Measurements from ENCODE around the gene TSHZ2.
A peak's percentile ranks its signal among the peaks of the same experiment; 100 is the strongest.

TSHZ2 gene

GRCh38 chr20:52972190-52972937 lies at the start of gene TSHZ2:
TSS of gene TSHZ2 (plus strand) at chr20:52972358. CDS start at chr20:52973294, 936 bp downstream.
- peak; percentile 10 for DNase-seq (ENCODE audit: low spot score)

- no peak for DNase-seq (ENCODE audit: low spot score)
Observed at GRCh38 chr20:52922436-52922835, 49.7 kb upstream of the TSHZ2 start.

- no peak for DNase-seq (ENCODE audit: low spot score)
Observed at GRCh38 chr20:52923123-52923937, 48.8 kb upstream of the TSHZ2 start.

GRCh38 chr20:52924411-52925271 lies 47.5 kb upstream of the TSHZ2 start:
- DNase-seq (ENCODE audit: low spot score), result no peak

GRCh38 chr20:52926505-52926904 lies 45.7 kb upstream of the TSHZ2 start:
- no peak for DNase-seq (ENCODE audit: low spot score)

DNA sequence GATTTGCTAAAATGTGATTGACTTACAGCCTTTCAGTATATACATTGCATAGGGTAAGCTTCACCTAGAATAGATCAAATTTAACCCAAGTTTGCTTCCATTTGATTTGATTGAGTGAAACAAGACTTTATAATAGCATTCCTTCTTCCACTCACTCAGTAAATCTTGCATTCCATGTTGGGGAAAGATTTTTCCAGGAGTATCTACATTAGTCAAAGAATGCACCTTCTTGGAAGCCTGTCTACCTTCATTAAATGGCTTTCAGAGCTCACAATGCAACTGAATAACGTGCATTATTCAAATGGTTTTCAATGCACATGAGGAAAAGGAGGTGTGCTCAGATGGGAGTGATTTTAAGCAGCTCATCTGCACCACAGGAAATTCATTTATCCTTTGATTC lies 38.3 kb upstream of the TSHZ2 start:
- no peak for DNase-seq (ENCODE audit: low spot score)

DNA sequence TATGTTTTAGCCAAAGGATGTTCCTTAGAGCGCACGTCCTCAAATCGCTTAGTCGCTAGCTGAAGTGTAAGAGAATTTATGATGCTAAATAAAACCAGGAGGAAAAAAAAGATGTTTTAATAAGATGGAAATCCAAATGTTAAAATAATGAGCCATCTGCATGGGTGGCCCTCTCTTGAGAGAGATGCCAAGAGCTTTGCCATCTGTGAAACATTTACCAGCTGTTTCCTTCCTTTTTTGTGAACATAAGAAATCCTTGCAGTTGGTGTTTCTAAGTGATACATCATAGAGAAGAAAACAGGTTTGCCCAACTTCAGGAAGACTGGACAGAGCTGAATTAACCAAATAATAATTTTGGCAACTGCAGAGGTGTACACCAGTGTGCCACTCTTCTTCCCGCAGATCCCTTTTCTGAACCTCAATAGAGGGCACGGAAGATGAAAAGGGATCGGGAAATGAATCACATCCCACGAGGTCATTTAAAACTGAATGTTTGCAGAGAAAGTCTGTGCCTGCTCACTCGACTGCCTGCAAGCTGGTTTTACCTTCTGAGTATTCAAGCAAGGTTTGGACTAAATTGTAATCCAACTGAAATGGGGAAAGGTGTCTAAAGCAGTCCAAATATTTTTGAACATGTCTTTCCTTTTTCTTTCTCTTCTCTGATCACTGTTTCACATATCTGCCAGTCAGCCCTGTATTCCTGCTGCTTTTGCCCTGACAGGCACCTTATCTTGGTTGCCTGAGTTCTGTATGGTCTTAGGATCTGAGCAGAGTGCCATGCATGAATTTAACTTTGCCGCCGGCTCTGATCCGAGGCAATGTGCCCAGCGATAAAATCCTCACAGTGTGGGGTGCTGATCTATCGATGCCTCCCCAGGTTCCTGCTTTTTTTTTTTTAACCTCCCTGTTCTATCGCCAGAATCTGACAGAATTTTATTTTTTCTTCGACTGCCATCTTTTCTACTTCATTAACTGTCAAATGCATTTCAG lies 35.5 kb upstream of the TSHZ2 start:
- DNase-seq (ENCODE audit: low spot score), result no peak

GRCh38 chr20:52937591-52938100 lies 34.5 kb upstream of the TSHZ2 start:
- no peak for DNase-seq (ENCODE audit: low spot score)

- no peak for DNase-seq (ENCODE audit: low spot score)
Observed at GRCh38 chr20:52939141-52939540, 33.0 kb upstream of the TSHZ2 start.

DNA sequence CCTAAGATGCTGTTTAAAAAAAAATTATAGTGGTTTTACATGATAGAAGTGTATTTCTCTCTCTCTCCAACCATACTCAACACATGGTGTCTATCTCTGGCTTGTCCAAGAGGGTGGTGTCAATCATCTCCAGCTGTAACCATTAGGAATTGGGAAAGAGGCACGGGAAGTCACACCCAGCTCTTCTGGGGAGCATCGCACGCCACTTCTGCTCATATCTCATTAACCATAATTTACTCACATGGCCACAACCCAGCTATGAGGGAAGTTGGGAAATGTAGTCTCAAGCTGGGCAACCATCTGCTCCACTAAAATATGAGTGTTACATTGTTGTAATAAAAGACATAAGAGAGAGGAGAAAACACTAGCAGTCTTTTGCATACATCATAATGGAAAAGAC lies 30.4 kb upstream of the TSHZ2 start:
- no peak for DNase-seq (ENCODE audit: low spot score)

DNA sequence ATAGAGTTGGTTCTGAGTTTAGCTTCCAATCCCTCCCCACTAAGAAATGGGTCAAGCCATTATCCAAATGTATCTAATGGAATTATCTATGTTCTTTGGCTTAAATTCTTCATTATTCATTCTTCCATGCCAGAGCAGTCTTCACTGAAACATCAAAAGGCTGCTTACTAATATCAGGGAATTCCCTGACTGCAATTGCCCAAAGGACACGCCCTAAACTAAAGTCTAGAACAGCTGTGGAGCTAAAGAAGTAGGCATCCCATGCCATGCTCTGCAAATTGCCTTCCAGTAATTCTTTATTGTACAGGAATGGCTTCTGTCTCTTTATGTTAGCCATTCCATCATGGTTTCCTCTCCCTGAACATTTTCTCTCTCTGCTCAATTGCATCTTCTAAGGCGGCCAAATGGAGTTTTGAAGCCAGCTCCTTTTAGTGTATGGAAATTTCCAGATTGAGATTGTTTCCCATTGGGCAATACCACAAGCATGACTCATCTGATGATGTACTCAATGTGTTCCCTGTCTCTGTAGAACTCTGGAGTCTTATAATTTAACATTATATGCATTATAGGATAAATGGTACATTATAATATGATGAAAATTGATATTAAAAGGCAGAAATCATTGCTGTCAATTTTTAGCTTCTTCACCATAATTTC lies 28.8 kb upstream of the TSHZ2 start:
- no peak for DNase-seq (ENCODE audit: low spot score)

DNA sequence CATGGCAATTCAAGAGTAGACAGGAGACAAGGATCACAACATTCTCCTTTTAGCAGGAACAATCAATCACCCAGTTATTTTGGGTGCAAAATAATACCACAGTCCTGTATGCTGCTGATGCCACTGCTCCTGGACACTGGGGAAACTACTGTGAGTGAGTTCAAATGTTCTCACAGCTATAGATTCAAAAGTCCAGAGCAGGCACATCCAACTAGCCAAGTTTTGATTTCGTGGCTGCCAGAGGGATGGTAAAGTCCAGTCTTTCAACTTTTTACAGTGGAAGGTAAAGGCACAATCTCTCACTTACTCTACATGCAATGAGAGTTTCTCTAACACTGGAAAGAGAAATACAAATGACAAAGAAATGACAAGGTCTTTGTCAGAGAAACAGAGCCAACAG lies 26.9 kb upstream of the TSHZ2 start:
- DNase-seq (ENCODE audit: low spot score), result no peak

GRCh38 chr20:52945862-52946522 lies 26.2 kb upstream of the TSHZ2 start:
- DNase-seq (ENCODE audit: low spot score), result no peak

DNA sequence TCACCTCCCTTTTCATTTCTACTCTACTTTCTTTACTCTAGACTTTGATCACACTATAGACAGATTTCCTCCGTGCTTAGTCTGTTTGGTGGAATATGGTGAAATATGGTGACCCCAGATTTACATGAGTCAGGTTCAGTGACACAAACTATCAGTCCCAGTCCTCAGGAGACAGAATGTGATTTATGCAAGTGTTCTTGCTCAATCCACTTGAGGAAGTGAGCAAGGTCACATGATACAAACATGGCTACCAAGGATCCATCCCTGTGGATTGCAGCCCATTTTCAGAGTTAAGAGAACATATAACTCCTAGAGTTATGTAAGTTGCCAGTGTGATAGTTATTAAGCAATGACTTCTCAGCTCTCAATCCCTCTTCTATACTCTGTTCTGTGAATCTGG lies 23.7 kb upstream of the TSHZ2 start:
- no peak for DNase-seq (ENCODE audit: low spot score)

DNA sequence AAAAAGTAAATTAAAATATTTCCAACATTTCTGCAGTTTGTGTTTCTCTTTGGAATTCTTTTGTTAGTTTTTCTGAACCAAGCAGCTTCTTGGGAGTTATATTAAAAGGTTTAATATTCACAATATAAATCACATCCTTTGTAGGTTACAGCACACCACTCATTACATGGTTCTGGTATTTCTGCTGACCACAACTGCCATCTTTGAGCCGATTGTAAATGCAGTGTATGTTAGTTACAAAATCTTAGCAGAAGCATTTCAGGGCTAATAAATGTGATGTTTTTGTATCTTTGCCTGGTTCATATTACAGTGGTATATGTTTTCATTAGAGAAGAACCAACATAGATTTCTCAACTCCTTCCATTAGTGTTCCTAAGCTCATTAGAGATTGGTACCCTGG lies 19.1 kb upstream of the TSHZ2 start:
- no peak for DNase-seq (ENCODE audit: low spot score)

DNA sequence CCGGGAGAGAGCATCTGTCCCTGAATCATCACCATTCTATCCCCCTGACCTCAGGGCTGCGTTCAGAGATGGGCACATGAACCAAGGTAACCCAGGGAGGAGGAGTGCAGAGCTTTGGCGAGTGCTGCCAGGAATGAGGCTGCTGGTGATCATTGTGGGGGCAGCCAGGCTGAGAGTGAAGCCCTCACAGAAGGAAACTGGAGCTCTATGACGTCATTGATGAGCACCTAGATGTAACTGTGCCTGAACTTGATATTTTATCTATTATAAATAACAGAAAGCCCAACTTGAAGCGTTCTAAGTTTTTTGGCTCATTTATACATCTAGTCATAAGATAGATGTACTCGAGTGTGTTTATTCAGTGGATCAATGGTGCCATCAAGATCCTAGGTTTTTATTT lies 17.3 kb upstream of the TSHZ2 start:
- DNase-seq (ENCODE audit: low spot score), result no peak

DNA sequence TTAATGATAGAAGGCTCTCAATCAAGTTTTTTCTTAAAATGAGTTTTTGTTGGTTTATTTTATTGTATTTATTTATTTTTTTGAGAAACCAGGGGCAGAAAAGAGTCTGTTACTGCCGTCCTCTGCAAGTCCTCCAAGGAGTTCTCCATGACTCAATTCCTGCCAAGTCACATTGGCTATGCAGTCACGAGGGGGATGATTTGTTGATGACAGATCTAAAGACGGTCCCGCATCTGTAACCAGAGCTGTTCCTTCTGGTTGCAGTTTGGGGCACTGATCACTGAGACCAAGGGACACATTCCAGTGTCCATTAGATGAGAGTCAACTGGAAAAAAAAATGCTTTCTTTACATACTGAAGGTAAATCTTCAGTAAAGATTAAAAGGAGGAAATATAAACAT lies 13.9 kb upstream of the TSHZ2 start:
- no peak for DNase-seq (ENCODE audit: low spot score)

GRCh38 chr20:52959125-52959524 lies 13.0 kb upstream of the TSHZ2 start:
- no peak for DNase-seq (ENCODE audit: low spot score)

GRCh38 chr20:52962183-52962582 lies 10.0 kb upstream of the TSHZ2 start:
- no peak for DNase-seq (ENCODE audit: low spot score)

DNA sequence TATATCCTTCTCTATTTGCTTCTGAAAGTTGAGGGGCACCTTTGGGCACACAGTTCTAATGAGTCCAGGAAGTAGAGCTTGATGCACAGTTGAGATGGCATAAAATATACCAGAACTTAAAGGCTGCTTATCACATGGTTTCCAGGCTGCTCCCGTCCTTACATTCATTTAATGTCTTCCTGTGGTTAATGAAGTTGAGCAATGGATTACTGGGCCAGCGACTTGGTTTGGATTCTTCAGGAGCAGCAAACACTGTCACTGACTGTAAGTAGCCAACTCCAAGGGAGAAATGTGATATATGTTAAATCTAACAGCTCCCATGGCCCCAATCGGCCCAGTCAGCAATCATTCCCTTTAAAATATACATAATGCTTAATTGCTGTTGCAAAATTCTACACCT lies 9.0 kb upstream of the TSHZ2 start:
- DNase-seq (ENCODE audit: low spot score), result no peak

Measured in germinal center (tissue), 1 donor.